GM18951 (cell line): ENCODE measurements around the gene FCHSD2.

ENCODE experiments used
- POLR2A ChIP-seq: IDR thresholded peaks from 4 replicates; pipeline ENCODE4 v1.6.1; 2011; ENCODE audit warnings: mild to moderate bottlenecking; ENCODE audit not compliant: insufficient read length, insufficient read depth; ENCODE audit errors: extremely low read depth
- in situ Hi-C: fragments of 300-500 bp; cut with MboI; formaldehyde crosslinking; loops from one replicate; pipeline ENCODE4 v1.12.0; 2022; ENCODE audit warnings: low sequenced_read_pairs, mixed read lengths, inconsistent platforms; ENCODE audit not compliant: unreplicated experiment

FCHSD2 gene

GRCh38 chr11:73114110-73114834, 27.8 kb downstream of the FCHSD2 start:
- in situ Hi-C loops = no loop called here

DNA sequence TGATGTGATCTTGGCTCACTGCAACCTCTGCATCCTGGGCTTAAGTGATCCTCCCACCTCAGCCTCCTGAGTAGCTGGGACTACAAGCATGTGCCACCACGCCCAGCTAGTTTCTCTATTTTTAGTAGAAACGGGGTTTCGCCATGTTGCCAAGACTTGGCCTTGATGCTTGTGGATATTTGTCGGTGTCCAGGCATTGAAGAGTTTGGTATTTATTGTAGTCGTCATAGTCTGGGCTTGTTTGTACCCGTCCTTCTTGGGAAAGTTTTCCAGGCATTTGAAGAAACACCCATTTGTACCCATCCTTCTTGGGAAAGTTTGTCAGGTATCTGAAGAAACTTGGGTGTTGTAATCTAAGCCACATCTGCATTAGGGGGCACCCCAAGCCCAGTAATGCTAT, 28.7 kb downstream of the FCHSD2 start:
- in situ Hi-C loops = no loop called here
- TF ChIP-seq POLR2A = no peak

More at GRCh38 chr11:73114110-73114834, 27.8 kb downstream of the FCHSD2 start:
- TF ChIP-seq POLR2A = no peak

- in situ Hi-C loops = no loop called here
- TF ChIP-seq POLR2A = no peak
These were observed 34.5 kb downstream of the FCHSD2 start for GRCh38 chr11:73107597-73107996.

DNA sequence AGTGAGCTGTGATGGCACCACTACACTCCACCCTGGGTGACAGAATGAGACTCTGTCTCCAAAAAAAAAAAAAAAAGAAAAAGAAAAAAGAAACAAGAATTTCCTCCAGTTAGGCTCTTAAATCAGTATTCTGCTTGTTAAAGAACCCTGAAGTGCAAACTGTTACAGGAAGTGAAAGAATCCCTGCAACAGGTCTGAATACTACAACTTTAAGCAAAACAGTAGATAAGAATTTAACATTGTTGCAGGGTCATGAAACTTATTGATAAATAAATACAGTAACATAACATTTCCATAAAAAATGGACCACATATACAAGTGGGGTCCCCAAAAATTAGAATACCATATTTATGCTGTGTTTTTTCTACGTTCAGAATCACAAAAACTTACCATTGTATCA, 35.8 kb downstream of the FCHSD2 start:
- TF ChIP-seq POLR2A = no peak
- in situ Hi-C loops = no loop called here

DNA sequence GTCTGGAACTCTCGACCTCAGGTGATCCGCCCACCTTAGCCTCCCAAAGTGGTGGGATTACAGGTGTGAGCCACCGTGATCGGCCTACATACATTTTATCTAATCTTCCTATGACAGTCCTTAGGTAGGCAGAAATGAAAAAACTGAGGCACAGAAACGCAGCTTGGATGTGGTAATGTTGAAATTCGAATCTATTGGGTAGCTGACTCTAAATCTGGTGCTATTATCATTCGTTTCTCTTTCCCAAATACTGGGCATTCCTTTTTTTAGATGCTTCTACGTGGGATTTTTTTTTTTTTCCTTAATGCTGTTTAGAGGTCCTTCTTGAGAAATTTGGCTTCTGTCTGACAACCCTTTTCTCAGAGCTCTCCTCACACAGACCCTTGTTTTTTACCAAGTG, 41.5 kb downstream of the FCHSD2 start:
- in situ Hi-C loops = no loop called here
- TF ChIP-seq POLR2A = no peak

DNA sequence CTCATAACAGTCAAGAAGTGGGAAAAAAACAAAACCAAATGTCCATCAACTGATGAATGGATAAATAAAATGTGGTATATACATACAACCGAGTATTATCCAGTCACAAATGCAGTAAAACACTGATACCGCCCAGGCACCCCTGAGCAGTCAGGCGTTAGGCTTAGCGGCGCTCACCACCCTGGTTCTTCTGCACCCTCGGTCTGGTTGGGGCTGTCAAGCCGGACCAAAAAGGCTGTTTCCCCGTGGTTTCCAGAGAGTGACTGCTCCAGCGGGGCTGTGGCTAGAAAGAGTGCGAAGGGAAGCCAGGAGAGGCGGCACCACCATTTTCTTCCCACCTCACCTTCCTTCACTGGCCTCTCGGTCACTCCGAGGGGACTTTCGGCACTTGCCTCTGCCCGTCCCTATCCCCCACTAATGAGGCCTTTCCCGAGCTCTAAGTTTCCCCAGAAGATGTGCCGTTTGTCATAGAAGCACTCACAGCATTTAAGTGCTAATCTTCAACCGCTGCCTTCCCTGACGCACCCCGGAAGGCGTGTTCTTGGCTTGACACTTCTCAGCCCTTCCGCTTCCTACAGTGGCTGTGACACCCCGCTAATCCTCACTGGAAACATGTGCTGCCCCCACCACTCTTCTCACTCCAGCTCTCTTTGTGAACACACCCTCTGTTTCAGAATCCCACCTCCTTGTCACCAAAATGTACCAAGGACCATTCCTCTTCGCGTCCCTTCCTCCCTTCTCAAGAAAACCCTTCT, 42.4 kb downstream of the FCHSD2 start:
- in situ Hi-C loops = no loop called here
- TF ChIP-seq POLR2A = no peak

- in situ Hi-C loops = no loop called here
- TF ChIP-seq POLR2A = no peak
These were observed 46.5 kb downstream of the FCHSD2 start for GRCh38 chr11:73095613-73096012.

- in situ Hi-C loops = no loop called here
- no peak for TF ChIP-seq POLR2A
These were observed 50.4 kb downstream of the FCHSD2 start for GRCh38 chr11:73091521-73092305.

DNA sequence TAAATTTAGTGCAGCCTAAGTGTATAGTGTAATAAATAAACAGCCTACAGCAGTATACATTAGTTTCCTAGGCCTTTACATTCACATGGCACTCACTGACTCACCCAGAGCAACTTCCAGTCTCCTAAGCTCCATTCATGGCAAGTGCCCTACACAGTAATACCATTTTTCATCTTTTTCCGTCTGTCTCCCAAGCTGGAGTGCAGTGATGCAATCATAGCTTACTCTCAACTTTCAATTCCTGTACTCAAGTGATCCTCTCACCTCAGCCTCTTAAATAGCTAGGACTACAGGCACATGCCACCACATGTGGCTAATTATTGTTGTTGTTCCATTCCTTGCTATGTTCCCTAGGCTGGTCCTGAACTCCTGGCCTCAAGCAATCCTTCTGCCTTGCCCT, 54.4 kb downstream of the FCHSD2 start:
- TF ChIP-seq POLR2A = no peak
- in situ Hi-C loops = no loop called here

GRCh38 chr11:73085189-73085875, 56.8 kb downstream of the FCHSD2 start:
- in situ Hi-C loops = no loop called here
- no peak for TF ChIP-seq POLR2A

DNA sequence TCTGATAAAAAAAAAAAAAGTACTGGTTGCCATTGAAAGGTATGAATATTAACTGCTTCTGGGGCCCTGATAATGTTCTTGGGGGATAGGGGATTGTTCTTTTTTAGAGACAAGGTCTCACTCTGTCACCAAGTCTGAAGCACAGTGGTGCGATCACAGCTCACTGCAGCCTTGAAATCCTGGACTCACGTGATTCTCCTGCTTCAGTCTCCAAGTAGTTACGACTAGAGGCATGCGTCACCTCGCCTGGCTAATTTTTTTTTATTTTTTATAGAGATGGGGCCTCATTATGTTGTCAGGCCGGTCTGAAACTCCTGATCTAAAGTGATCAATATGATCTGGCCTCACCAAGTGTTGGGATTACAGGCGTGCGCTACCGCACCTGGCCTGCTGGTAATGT, 63.5 kb downstream of the FCHSD2 start:
- in situ Hi-C loops = no loop called here
- TF ChIP-seq POLR2A = no peak

GRCh38 chr11:73077454-73077853, 64.7 kb downstream of the FCHSD2 start:
- in situ Hi-C loops = no loop called here

DNA sequence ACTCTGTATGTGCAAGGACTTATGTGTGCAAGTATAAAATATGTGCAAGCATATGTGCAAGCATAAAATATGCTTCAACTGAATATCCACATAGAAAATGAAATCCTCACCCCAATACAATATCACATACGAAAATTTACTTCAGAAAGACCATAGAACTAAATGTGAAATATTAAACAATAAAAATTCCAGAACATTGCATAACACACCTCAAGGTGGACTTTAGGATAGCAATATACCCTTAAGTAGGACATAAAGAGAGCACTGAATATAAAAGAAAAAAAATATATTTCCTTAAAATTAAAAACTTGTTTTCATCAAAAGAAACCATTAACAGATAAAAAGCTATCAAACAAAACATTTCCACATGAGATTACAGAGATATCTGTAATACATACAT, 67.8 kb downstream of the FCHSD2 start:
- no peak for TF ChIP-seq POLR2A
- in situ Hi-C loops = no loop called here

More at GRCh38 chr11:73077454-73077853, 64.7 kb downstream of the FCHSD2 start:
- TF ChIP-seq POLR2A = no peak
